K562 (cell line): Measurements from ENCODE around the gene HACE1. TPM values are rescaled to one million over a fixed set of nuclear protein-coding genes. Genes with fewer than 3 reads are reported as not detected.

Source experiments
- polyA plus RNA-seq, 8 experiments: library from polyadenylated mRNA; depleted of rRNA in 4 of 8; stranded (reverse) in 5 of 8; unstranded in 3 of 8; fragments of >200 nt; fragmentation: Nextera tagmentation in 2 of 8; fragmentation: Illumina TruSeq in 1 of 8; extraction: Ambion mirVana in 2 of 8; extraction: Trizol in 1 of 8; gene quantifications; 2 replicates each; pipeline versions ENCODE4 v1.2.1 to v1.2.3, GENCODE V29; 2011 to 2014; ENCODE audit warnings: inconsistent platforms in 1 of 8, missing spikeins in 1 of 8
- small RNA-seq: library from RNA; depleted of rRNA; stranded (forward); fragments of <200 nt; gene quantifications from one replicate; pipeline ENCODE3, GENCODE V24; 2014
- total RNA-seq, 7 experiments: library from RNA; depleted of rRNA in 6 of 7; stranded (reverse); fragments of >200 nt in 6 of 7; fragmentation: Illumina TruSeq in 2 of 7; extraction: Trizol in 2 of 7; gene quantifications; 2 replicates each; pipeline versions ENCODE4 v1.2.1 to v1.2.3, GENCODE V29; 2011 to 2021; ENCODE audit warnings: low replicate concordance in 1 of 7

Gene HACE1
- total and polyA plus RNA-seq, 9 of the 15 experiments (the other 6 are each of a cell fraction or from before 2014, with no cell fraction given) = 3.6 to 19.9 (median 9.1) TPM

Small RNA genes lying within 50 kb of the gene (small RNA-seq; reads per million reads assigned to genes)
- gene RNU6-897P = not detected

Other genes with a start within 250 kb of the HACE1 start
- 42.1 and 42.8 TPM in 2 replicates for gene LIN28B, start 97.2 kb upstream of the HACE1 start, total RNA-seq (2014; rRNA removed)
- 77.3 and 85.4 TPM in 2 replicates for gene LIN28B, start 97.2 kb upstream of the HACE1 start, total RNA-seq (2014; rRNA removed; fragmentation: Illumina TruSeq; extraction: Trizol)
- 70.4 and 77.0 TPM in 2 replicates for gene LIN28B, start 97.2 kb upstream of the HACE1 start, total RNA-seq (2015; rRNA removed; fragmentation: Illumina TruSeq; extraction: Trizol)
- 50.5 and 52.7 TPM in 2 replicates for gene LIN28B, start 97.2 kb upstream of the HACE1 start, total RNA-seq (2021)
- 25.5 and 36.3 TPM in 2 replicates for gene LIN28B, start 97.2 kb upstream of the HACE1 start, polyA plus RNA-seq (2011; rRNA removed)
- gene LIN28B, start 97.2 kb upstream of the HACE1 start, polyA plus RNA-seq (2014; fragmentation: Illumina TruSeq; extraction: Trizol) = 45.0 and 56.4 TPM in 2 replicates
- gene LIN28B, start 97.2 kb upstream of the HACE1 start, polyA plus RNA-seq (2014; fragmentation: Nextera tagmentation; extraction: Ambion mirVana) = 10 to 100 TPM; 20.9 to 29.9 TPM
- 25.8 and 27.6 TPM in 2 replicates for gene LIN28B, start 97.2 kb upstream of the HACE1 start, polyA plus RNA-seq (2014; rRNA removed)